Measurements from ENCODE around the gene TANC1.

Gene TANC1

DNA sequence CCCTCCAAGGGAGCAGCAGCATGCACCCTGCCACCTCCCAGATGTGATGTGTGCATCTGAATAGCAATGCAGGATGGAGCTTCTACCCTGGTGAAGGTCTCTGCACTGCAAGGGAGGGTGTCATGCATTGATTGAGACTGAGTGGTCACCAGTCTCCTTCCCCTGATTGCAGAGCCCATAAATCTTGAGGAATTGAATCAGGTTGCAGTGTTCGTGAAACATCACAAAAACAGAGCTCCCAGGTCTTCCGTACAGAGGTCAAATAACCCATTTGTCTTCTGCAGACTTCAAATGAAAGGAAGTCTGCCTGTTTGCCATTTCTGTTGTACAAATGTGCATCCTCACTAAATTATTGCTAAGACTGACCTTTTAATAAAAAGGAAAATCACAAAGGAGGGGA, 181.3 kb downstream of the TANC1 start:
- Mint-ChIP-seq H3K4me1 (peaks cover 22% of the 10 kb centered on the region), H3K27ac (no peak overlapping the region), H3K4me3 (no peak overlapping the region), H3K27me3 (ENCODE audit: low read depth, poor library complexity) (peaks cover 2% of the 10 kb centered on the region), H3K36me3 (ENCODE audit: low read depth) (peaks cover 29% of the 10 kb centered on the region), H3K9me3 (no peaks in the 10 kb centered on the region)
- peak; percentile 23 for DNase-seq
- TF ChIP-seq, protein P1, sequence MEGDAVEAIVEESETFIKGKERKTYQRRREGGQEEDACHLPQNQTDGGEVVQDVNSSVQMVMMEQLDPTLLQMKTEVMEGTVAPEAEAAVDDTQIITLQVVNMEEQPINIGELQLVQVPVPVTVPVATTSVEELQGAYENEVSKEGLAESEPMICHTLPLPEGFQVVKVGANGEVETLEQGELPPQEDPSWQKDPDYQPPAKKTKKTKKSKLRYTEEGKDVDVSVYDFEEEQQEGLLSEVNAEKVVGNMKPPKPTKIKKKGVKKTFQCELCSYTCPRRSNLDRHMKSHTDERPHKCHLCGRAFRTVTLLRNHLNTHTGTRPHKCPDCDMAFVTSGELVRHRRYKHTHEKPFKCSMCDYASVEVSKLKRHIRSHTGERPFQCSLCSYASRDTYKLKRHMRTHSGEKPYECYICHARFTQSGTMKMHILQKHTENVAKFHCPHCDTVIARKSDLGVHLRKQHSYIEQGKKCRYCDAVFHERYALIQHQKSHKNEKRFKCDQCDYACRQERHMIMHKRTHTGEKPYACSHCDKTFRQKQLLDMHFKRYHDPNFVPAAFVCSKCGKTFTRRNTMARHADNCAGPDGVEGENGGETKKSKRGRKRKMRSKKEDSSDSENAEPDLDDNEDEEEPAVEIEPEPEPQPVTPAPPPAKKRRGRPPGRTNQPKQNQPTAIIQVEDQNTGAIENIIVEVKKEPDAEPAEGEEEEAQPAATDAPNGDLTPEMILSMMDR (IDR thresholded peaks at IDR 0.05): no peak

DNA sequence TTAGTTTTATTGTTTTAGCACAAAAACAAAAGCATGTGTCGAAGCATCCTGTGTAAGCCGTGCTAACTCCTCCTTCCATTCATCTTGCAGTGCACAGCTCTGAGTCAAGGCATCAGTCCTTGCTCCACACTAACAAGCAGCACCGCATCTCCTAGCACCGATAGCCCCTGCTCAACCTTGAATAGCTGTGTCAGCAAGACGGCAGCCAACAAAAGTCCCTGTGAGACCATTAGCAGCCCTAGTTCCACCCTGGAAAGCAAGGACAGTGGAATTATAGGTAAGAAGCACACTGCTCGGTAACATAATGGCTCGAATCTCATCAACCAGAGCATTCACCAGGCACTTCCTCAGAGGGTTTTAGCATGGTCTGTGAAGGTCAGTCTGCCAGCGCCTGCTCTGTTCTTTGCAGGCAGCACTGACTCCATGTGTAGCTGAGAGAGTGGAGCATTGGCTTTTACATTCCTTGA, 181.9 kb downstream of the TANC1 start:
- no peaks in the 10 kb centered on the region for H3K9me3 Mint-ChIP-seq

DNA sequence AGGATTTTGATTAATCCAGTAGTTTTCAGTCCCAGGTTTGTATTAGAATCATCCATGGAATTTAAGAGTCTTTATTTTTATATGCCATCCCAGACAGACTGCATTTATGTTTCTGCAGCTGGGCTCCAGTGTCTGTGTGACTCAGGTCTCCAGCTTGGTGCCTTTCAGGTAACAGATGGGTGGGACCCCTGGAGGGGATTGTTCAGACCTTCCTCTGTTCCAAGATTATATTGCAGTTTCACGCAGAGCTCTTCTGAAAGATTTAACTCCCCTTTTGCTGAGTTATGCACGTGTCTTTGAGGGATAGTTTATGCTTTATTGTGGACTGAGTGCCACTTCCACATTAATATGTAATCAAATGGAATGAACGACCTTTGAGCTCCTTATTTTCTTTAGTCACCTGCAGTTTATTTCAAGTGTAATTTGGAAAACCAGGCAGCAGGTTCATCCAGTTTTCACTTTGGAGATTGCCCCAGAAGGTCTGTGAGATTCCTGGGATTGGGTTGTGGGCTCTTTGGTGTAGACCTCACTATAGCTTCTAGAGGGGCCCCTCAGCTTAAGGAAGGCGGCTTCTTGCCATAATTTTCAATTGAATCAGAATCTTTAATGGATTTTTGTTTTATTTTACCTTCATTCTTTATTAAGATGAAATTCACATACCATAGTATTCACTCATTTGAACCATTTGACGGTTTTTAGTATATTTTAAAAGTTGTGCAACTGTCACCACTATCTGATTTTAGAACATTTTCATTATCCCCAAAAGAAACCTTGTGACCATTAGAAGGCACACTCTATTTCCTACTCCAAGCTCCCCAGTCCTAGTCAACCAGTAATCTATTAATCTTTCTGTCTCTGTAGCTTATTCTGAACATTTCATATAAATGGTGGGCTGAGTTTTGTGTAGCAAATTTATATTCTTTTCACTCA, 183.0 kb downstream of the TANC1 start:
- no peaks in the 10 kb centered on the region for H3K9me3 Mint-ChIP-seq
- peak overlapping the region; percentile 28 for H3K4me3 Mint-ChIP-seq
- peaks cover 27% of the 10 kb centered on the region for H3K36me3 Mint-ChIP-seq (ENCODE audit: low read depth)
- no peaks in the 10 kb centered on the region for H3K27me3 Mint-ChIP-seq (ENCODE audit: low read depth, poor library complexity)
- TF ChIP-seq, protein P1 (IDR thresholded peaks at IDR 0.05): no peak
- peaks cover 22% of the 10 kb centered on the region for H3K4me1 Mint-ChIP-seq
- peak overlapping the region; percentile 73 for H3K27ac Mint-ChIP-seq
- DNase-seq: no peak

More for the DNA sequence above, 181.9 kb downstream of the TANC1 start:
- peaks cover 22% of the 10 kb centered on the region for H3K4me1 Mint-ChIP-seq
- TF ChIP-seq, protein P1 (IDR thresholded peaks at IDR 0.05): no peak
- H3K27ac Mint-ChIP-seq: no peak overlapping the region
- H3K4me3 Mint-ChIP-seq: no peak overlapping the region
- H3K27me3 Mint-ChIP-seq (ENCODE audit: low read depth, poor library complexity): peaks cover 2% of the 10 kb centered on the region
- DNase-seq: no peak
- H3K36me3 Mint-ChIP-seq (ENCODE audit: low read depth): peaks cover 25% of the 10 kb centered on the region

DNA sequence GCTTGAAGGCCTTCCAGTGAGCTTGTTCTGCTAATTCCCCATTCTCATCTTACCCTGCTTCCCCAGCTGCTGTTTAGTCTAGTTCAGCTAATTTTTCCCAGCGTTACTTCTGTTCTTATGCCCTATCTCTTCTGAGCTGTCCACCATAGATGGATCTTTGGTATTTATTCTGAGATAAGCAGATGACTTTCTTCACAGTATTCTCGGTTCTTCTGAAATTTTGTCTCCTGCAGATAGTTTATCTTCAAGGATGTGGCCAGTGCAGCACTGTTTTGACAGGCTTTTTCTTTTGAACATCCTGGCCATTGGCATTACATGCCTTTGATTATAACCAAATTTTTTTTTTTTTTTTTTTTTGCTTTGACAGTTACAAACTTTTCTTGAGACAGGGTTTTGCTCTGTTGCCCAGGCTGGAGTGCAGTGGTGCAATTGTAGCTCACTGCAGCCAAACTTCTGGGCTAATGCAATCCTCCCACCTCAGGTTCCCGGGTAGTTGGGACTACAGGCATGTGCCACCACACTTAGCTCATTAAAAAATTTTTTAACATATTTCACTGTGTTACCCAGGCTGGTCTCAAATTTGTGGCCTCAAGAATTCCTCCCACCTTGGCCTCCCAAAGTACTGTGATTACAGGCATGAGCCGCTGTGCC, 183.8 kb downstream of the TANC1 start:
- Mint-ChIP-seq H3K9me3 (no peaks in the 10 kb centered on the region), H3K27ac (peak overlapping the region; percentile 73), H3K27me3 (ENCODE audit: low read depth, poor library complexity) (no peaks in the 10 kb centered on the region), H3K4me1 (peaks cover 29% of the 10 kb centered on the region), H3K36me3 (ENCODE audit: low read depth) (peaks cover 33% of the 10 kb centered on the region), H3K4me3 (peak overlapping the region; percentile 28)
- TF ChIP-seq, protein P1 (IDR thresholded peaks at IDR 0.05): no peak
- no peak for DNase-seq

DNA sequence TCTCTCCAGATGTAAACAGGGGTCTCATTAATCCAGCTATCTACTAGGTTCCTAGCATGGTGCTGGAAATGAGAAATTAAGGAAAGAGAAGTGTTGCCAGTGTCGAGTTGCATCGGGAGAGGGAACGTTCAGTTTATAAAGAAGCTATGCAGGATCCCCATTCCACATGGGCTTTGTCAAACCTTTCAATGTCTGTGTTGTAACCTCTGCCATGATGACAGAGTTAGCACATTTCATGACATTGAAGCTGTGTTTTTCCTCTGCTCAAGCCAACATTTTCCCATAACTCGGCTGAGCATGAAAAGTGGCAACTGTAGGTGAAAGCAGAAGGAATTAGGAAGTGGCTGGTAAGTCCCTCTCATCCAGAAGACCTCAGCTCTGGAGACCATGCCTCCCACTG, 184.6 kb downstream of the TANC1 start:
- Mint-ChIP-seq H3K36me3 (ENCODE audit: low read depth) (peaks cover 41% of the 10 kb centered on the region), H3K4me1 (peaks cover 37% of the 10 kb centered on the region), H3K4me3 (peak overlapping the region; percentile 28), H3K9me3 (no peaks in the 10 kb centered on the region), H3K27me3 (ENCODE audit: low read depth, poor library complexity) (no peaks in the 10 kb centered on the region), H3K27ac (peak overlapping the region; percentile 8)
- no peak for DNase-seq
- TF ChIP-seq, protein P1 (IDR thresholded peaks at IDR 0.05): no peak
